Pancreas (tissue), 10 donors: ENCODE measurements around the gene AARS2. TPM values are rescaled to one million over a fixed set of nuclear protein-coding genes. Genes with fewer than 3 reads are reported as not detected.

Source experiments
- ATAC-seq, 4 donors: fragments of 200-7000 bp; cut with Tn5 transposase; one replicate each; pipeline versions ENCODE4 v1.8.0 to v1.9.1; 2020; ENCODE audit warnings: mild to moderate bottlenecking in 4 of 4, moderate library complexity in 4 of 4
- DNase-seq, 6 donors: peaks; one replicate each; pipeline ENCODE4 v3.0.0-alpha.2; 2020
- FAIRE-seq: peaks from 2 replicates; lab custom pipeline; 2012; peaks lifted over from hg19 to GRCh38; lab: Jason Lieb, UNC
- H3K27ac ChIP-seq, 4 donors: fragments of 200-600 bp; sonication (generic); 1 replicate in 3 of 4; 2 replicates in 1 of 4; pipeline versions ENCODE4 v1.5.0 to v1.8.0; 2020
- H3K27me3 ChIP-seq, 4 donors: fragments of 200-600 bp; one replicate each; pipeline ENCODE4 v1.8.0; 2021
- H3K36me3 ChIP-seq, 3 donors: fragments of 200-600 bp; sonication (generic) in 1 of 3; one replicate each; pipeline versions ENCODE4 v1.5.0 to v1.8.0; 2020 to 2021
- H3K4me1 ChIP-seq, 3 donors: fragments of 200-600 bp; one replicate each; pipeline ENCODE4 v1.8.0; 2021
- H3K4me3 ChIP-seq, 4 donors: fragments of 200-600 bp; sonication (generic) in 2 of 4; one replicate each; pipeline versions ENCODE4 v1.5.0 to v1.8.0; 2020 to 2021
- H3K9me3 ChIP-seq, 4 donors: fragments of 200-600 bp; one replicate each; pipeline ENCODE4 v1.8.0; 2021
- WGBS, 2 donors: extraction: QIAGEN DNeasy Blood & Tissue Kit; methylation state at CpG; one replicate each; pipeline ENCODE4 v1.1.7; 2013; 5-methylcytosine and 5-hydroxymethylcytosine counted together
- intact Hi-C, 3 donors: fragments of 100-400 bp; cut with DNase I; formaldehyde crosslinking; loops; one replicate each; pipeline versions ENCODE4 v1.11.1 to v1.14.2; 2022
- polyA plus RNA-seq, 2 donors: library from polyadenylated mRNA; stranded (reverse); fragments of 200-250 nt; gene quantifications; one replicate each; pipeline ENCODE4 v1.2.3, GENCODE V29; 2013
- total RNA-seq, 6 donors: library from RNA; stranded (reverse); fragmentation: NEBNext Ultra II Directional in 4 of 6; extraction: Animal tissue kit (Norgen Biotek cat#: 25700) in 4 of 6; gene quantifications; one replicate each; pipeline versions ENCODE4 v1.2.1 to v1.2.4, GENCODE V29; 2021 to 2023
- TF ChIP-seq, protein P1 (sequence below), 4 donors: fragments of 200-600 bp; sonication (generic) in 3 of 4; IDR thresholded peaks; one replicate each; pipeline versions ENCODE4 v1.5.0 to v1.8.0; 2021; ENCODE audit warnings: antibody characterized with exemption in 4 of 4
- donor health status: healthy with polysubstance abuse.
- donor health status: DM: no; HTN: no; CAD: no; lungs with moderate emphysema.
- donor health status: DM: no; HTN: no; CAD: no.
- donor health status: control.
- donor health status: control.
- donor health status: Bipolar disorder and iron deficiency.
- donor health status: DM: yes; HTN: yes; CAD: no.
- donor health status: DM: no; HTN: no; CAD: no.
- donor health status: DM: no; HTN: no; CAD: no.
- donor health status: DM: yes; HTN: yes; CAD: no.

The AARS2 gene
- total and polyA plus RNA-seq, 8 donors = 3.6 to 8.7 (median 5.0) TPM

DNA sequence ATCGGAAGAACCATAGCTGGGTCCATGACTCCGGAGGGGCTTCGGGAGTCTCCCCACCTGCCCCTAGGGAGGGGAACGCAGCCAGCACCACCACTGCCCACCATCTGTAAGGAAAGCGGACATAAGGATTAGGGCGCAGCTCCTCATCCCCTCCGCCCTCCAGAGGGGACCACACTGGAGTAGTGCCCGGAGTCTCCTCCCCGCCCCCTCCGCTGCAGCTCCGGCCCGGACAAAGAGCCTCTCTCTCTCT lies 56.4 kb downstream of the AARS2 start:
- intact Hi-C loops = no loop called here
- H3K4me1 ChIP-seq = peaks cover 0 to 19% (median 0%) of the 10 kb centered on the region in 3 donors
- H3K27ac ChIP-seq = peak overlapping the region; percentile 81 to 96 (median 90)
- peaks cover under 1 to 33% (median 24%) of the 10 kb centered on the region in 3 donors for H3K36me3 ChIP-seq
- no peak for FAIRE-seq
- no peak for ATAC-seq
- TF ChIP-seq, protein P1, sequence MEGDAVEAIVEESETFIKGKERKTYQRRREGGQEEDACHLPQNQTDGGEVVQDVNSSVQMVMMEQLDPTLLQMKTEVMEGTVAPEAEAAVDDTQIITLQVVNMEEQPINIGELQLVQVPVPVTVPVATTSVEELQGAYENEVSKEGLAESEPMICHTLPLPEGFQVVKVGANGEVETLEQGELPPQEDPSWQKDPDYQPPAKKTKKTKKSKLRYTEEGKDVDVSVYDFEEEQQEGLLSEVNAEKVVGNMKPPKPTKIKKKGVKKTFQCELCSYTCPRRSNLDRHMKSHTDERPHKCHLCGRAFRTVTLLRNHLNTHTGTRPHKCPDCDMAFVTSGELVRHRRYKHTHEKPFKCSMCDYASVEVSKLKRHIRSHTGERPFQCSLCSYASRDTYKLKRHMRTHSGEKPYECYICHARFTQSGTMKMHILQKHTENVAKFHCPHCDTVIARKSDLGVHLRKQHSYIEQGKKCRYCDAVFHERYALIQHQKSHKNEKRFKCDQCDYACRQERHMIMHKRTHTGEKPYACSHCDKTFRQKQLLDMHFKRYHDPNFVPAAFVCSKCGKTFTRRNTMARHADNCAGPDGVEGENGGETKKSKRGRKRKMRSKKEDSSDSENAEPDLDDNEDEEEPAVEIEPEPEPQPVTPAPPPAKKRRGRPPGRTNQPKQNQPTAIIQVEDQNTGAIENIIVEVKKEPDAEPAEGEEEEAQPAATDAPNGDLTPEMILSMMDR (IDR thresholded peaks at IDR 0.05) = no peak
- WGBS, 2 donors = 1 to 2% methylated on average over 8 to 12 of the region's 12 CpGs
- peak overlapping the region; percentile 79 to 98 (median 94) for H3K4me3 ChIP-seq
- no peaks in the 10 kb centered on the region for H3K9me3 ChIP-seq
- DNase-seq = no peak
- no peaks in the 10 kb centered on the region for H3K27me3 ChIP-seq

DNA sequence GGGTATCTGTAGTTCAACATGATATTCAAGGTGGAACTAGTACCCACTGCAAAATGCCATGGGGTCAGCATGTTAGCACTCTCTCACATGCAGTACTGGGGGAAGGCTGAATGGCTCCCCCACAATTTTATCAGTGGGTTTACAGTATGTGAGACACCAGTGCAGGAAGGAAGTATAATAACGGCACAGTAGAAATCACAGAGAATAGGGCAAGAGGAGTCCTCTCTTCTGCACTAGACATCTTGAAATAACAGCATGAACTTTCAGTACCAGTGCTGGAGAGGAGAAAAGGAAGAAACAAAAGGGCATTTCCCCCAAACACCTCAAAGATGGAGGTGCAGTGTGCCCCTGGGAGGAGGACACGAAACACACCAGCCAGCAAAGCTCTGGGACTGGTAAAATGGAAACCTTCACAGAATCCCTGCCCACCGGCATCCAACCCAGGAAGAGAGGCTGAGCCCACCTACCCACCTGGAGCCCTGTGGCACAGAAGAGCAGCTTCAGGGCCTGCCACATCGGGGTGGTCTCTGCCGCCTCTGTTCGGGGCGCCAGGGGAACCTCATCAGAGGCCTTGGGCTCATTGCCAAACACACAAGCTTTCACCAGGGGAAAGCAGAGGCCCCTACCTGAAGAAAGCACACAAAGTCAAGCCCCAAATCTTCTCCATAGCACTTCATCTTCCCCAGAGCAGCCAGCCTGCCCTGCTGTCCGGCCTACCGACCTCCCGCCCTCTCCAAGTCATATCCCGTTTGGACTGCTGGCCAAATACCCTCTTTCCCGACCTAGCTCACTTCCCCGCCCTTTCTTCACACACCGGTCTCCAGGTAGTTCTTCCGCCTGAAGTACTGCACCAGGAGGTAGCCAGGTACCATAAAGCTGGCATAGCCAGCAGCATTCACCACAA lies 57.0 kb downstream of the AARS2 start:
- FAIRE-seq = no peak
- Histone ChIP-seq H3K9me3 (no peaks in the 10 kb centered on the region), H3K27ac (peak overlapping the region; percentile 81 to 96 (median 90)), H3K4me3 (peak overlapping the region; percentile 79 to 98 (median 94)), H3K27me3 (no peaks in the 10 kb centered on the region), H3K36me3 (peaks cover 6 to 39% (median 29%) of the 10 kb centered on the region in 3 donors), H3K4me1 (peaks cover 0 to 19% (median 0%) of the 10 kb centered on the region in 3 donors)
- peak; percentile 13 to 22 (median 20) for ATAC-seq
- TF ChIP-seq, protein P1 (IDR thresholded peaks at IDR 0.05) = no peak
- WGBS, 2 donors = 14 to 19% methylated on average over 15 of the region's 15 CpGs
- peak in 2 of 6 donors; percentile 49 to 71 for DNase-seq
- intact Hi-C loops = no loop called here

DNA sequence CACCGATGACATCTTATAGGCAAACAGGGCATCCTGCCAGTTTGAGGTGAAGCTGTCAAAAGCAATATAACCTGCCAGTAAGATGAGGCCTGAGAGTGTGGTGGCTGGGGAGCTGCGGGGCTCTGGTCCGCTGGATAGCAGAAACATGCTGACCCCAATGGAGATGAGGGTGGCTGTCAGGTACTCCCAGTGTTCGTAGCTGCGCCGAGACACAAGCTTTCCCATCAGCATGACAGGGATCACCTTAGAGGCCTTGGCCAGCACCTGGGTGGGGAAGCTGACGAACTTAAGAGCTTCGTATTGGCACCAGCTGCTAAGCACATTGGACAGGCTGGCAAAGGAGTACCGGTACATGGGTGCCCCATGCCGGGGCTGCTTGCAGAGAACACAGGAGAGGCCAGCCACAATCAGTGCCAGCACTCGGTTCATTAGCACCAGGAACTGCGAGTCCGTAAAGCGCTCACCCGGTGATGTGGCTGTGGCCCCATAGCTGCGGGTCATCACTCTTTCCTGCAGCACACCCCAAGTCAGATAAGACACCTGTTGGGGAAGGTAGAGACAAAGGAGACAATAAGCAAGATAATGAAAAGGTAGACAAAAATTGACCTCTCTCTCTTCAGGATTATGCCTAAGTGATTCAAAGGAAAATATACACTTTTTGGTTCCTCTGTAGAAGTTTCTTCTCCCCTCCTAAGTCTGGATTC lies 57.9 kb downstream of the AARS2 start:
- TF ChIP-seq, protein P1 (IDR thresholded peaks at IDR 0.05) = no peak
- no peak overlapping the region for H3K4me3 ChIP-seq
- ATAC-seq (no peak), DNase-seq (peak in 1 of 6 donors; percentile 75), FAIRE-seq (no peak)
- intact Hi-C loops = no loop called here
- no peaks in the 10 kb centered on the region for H3K27me3 ChIP-seq
- no peaks in the 10 kb centered on the region for H3K9me3 ChIP-seq
- peak overlapping the region in 1 of 4 donors; percentile 96 for H3K27ac ChIP-seq
- WGBS, 2 donors = 49 to 51% methylated on average over 16 of the region's 16 CpGs
- H3K36me3 ChIP-seq = peaks cover 7 to 48% (median 38%) of the 10 kb centered on the region in 3 donors
- peaks cover 0 to 23% (median 0%) of the 10 kb centered on the region in 3 donors for H3K4me1 ChIP-seq

DNA sequence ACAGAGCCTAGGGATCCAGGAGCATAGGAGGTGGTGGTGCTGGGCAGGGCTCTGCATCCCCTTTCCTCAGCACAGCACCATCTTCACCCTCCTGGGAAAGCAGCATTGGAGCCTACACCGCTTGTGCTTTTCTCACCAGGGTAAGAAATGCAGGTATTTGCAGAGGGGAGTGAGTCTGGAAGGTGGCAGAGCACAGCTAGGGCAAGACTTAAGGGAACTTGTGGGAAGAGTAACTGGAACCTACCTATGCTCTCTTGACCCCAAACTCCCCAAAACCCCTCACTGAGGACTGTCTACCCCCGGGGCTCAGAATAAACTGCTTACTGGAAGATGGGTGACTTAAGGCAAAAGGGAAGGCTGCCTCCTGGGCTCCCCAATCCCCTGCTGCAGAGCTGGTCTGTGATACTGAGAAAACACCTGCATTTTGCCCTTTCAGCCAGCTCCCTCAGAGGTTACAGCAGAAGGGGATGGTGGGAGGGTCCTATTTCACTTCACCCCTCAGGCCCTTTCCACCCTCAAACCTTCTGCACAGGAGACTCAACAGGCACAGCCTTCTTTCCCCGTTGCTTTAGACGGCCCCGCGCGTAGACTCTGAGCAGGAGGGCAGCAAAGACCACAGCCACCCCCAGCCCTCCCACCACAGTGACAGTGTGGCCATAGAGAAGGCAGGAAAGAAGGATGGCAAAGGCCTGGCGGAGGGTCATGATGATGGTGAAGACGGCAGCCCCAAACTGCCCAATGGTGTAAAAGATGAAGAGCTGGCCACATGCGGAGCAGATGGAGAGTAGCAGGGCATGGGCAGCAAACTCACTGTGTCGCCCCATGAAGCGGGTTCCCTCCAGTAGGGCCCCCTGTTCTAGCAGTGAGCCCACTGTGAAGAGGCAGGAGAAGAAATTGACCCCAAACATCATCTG lies 58.7 kb downstream of the AARS2 start:
- H3K36me3 ChIP-seq = peaks cover 11 to 56% (median 42%) of the 10 kb centered on the region in 3 donors
- no peaks in the 10 kb centered on the region for H3K27me3 ChIP-seq
- TF ChIP-seq, protein P1 (IDR thresholded peaks at IDR 0.05) = no peak
- no peak overlapping the region for H3K4me3 ChIP-seq
- no peak overlapping the region for H3K27ac ChIP-seq
- H3K9me3 ChIP-seq = no peaks in the 10 kb centered on the region
- DNase-seq = peak in 1 of 6 donors; percentile 55
- WGBS, 2 donors = 75 to 83% methylated on average over 12 of the region's 12 CpGs
- ATAC-seq = no peak
- intact Hi-C loops = no loop called here
- FAIRE-seq = no peak
- peaks cover 1 to 29% (median 5%) of the 10 kb centered on the region in 3 donors for H3K4me1 ChIP-seq
